GM12872 (cell line): ENCODE results near the gene ABCF1.

Experiments used
- TF ChIP-seq, protein P1 (sequence below): IDR thresholded peaks from 3 replicates; pipeline ENCODE4 v1.5.1; 2011; ENCODE audit warnings: low read depth, mild to moderate bottlenecking, low read length, moderate library complexity; ENCODE audit not compliant: insufficient read depth

ABCF1 gene

DNA sequence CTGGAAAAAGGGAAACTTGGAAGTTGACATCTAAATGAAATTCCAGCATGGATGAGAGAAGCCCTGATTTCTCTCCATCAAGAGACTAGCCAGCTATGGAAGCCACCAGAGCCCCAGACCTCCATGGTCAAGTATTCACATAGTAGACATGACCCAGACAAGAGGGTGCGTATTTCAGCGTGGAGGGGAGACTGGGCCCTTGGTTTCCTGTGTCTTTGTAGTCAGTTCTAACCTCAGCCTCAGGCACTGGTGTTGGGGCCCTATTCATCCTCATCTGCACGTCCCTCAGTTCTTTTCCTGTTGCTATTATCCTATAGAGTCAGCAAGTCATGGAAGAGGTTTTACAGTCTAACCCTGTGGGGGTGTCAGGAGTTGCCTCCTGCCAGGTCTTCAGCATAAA is 27.4 kb upstream of the ABCF1 start:
- TF ChIP-seq, protein P1, sequence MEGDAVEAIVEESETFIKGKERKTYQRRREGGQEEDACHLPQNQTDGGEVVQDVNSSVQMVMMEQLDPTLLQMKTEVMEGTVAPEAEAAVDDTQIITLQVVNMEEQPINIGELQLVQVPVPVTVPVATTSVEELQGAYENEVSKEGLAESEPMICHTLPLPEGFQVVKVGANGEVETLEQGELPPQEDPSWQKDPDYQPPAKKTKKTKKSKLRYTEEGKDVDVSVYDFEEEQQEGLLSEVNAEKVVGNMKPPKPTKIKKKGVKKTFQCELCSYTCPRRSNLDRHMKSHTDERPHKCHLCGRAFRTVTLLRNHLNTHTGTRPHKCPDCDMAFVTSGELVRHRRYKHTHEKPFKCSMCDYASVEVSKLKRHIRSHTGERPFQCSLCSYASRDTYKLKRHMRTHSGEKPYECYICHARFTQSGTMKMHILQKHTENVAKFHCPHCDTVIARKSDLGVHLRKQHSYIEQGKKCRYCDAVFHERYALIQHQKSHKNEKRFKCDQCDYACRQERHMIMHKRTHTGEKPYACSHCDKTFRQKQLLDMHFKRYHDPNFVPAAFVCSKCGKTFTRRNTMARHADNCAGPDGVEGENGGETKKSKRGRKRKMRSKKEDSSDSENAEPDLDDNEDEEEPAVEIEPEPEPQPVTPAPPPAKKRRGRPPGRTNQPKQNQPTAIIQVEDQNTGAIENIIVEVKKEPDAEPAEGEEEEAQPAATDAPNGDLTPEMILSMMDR = no peak

- TF ChIP-seq, protein P1 = peak; percentile 88
Measured at GRCh38 chr6:30544666-30545272, 26.5 kb upstream of the ABCF1 start.

DNA sequence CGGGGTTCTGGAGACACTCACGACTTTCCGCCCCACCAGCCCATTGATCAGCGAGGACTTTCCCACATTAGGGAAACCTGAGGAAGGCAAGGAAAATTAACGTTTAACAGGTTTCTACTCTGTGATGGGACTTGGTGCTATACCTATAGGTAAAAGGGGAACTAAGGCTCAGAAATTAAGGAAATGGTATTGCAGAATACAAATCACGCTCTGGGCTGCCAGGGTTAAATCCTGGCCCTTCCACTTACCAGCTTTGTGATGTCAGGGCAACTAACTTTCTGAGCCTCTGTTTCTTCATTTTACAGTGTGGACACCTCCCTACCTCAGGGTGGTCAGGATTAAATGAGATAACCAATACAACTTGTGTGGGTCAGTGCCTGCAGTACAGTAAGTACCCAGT is 23.8 kb upstream of the ABCF1 start:
- TF ChIP-seq, protein P1 = no peak

GRCh38 chr6:30548375-30548774 is 22.9 kb upstream of the ABCF1 start:
- TF ChIP-seq, protein P1 = no peak

GRCh38 chr6:30554404-30554803 is 16.8 kb upstream of the ABCF1 start:
- TF ChIP-seq, protein P1 = no peak

GRCh38 chr6:30554962-30555815 is 16.1 kb upstream of the ABCF1 start:
- TF ChIP-seq, protein P1 = no peak

- TF ChIP-seq, protein P1 = no peak
Measured at GRCh38 chr6:30555816-30556065, 15.5 kb upstream of the ABCF1 start.
